Endothelial cell of umbilical vein (primary cell): Measurements from ENCODE around the gene SULT2B1.

ENCODE experiments used
- EZH2 ChIP-seq: IDR thresholded peaks from 2 replicates; pipeline ENCODE4 v1.6.1; 2012; ENCODE audit warnings: borderline replicate concordance, low read depth, mild to moderate bottlenecking, moderate library complexity, low read length, inconsistent platforms; ENCODE audit not compliant: severe bottlenecking
- GATA2 ChIP-seq: IDR thresholded peaks from 2 replicates; pipeline ENCODE4 v1.7.0; 2011; ENCODE audit warnings: low read depth, mild to moderate bottlenecking, moderate library complexity, mixed read lengths, low read length; ENCODE audit not compliant: insufficient read length, insufficient read depth
- JUN ChIP-seq: IDR thresholded peaks from 2 replicates; pipeline ENCODE4 v1.6.1; 2011; ENCODE audit warnings: borderline replicate concordance, low read depth; ENCODE audit not compliant: insufficient read length, insufficient read depth
- MYC ChIP-seq: IDR thresholded peaks from one replicate; pipeline ENCODE4 v1.6.1; 2011; ENCODE audit warnings: mild to moderate bottlenecking, low read depth, low read length
- POLR2A ChIP-seq: IDR thresholded peaks from 2 replicates; pipeline ENCODE4 v1.6.1; 2012; ENCODE audit warnings: low read depth, mild to moderate bottlenecking, control low read depth, low read length
- POLR2AphosphoS5 ChIP-seq: IDR thresholded peaks from 2 replicates; pipeline ENCODE4 v1.6.1; 2012; ENCODE audit warnings: low read depth, mild to moderate bottlenecking, control low read depth, low read length, moderate library complexity; ENCODE audit not compliant: insufficient read depth
- TF ChIP-seq, protein P1 (sequence below), 2 donors: IDR thresholded peaks; 1 replicate in 1 of 2; 2 replicates in 1 of 2; pipeline ENCODE4 v1.5.1; 2011; ENCODE audit warnings: low read length in 2 of 2, mild to moderate bottlenecking in 2 of 2, moderate library complexity in 2 of 2, control low read depth in 1 of 2, inconsistent platforms in 1 of 2, low read depth in 1 of 2; ENCODE audit not compliant: insufficient read depth in 1 of 2; ENCODE audit errors: extremely low read depth in 1 of 2
- TF ChIP-seq, protein P2 (sequence below): IDR thresholded peaks from 2 replicates; pipeline ENCODE4 v1.6.1; 2011; ENCODE audit not compliant: insufficient read depth, insufficient read length

DNA sequence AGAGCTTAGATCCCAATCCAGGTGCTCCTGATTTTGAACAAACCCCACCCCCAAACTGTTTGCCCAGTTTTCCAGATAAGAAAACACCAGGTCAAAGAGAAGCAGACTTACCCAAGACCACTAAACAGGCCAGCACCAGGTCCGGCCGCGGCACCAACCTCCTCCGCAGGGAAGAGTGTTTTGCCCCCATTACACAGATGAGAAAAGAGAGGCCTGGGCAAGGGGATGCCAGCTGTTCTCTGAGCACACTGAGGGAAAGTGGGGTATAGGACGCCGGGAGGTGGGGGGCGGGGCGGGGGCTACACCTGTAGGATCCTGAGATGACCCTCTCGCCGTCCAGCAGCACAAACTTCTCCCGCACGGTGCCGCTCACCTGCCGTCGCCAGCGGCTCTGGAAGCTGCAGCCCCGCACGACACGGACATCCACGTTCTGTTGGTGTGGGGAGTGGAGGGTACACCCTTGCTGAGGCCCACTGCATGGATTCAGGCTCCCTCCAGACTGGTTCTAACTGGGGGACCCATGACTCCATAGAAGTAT lies 57.7 kb downstream of the SULT2B1 start:
- TF ChIP-seq, protein P1, sequence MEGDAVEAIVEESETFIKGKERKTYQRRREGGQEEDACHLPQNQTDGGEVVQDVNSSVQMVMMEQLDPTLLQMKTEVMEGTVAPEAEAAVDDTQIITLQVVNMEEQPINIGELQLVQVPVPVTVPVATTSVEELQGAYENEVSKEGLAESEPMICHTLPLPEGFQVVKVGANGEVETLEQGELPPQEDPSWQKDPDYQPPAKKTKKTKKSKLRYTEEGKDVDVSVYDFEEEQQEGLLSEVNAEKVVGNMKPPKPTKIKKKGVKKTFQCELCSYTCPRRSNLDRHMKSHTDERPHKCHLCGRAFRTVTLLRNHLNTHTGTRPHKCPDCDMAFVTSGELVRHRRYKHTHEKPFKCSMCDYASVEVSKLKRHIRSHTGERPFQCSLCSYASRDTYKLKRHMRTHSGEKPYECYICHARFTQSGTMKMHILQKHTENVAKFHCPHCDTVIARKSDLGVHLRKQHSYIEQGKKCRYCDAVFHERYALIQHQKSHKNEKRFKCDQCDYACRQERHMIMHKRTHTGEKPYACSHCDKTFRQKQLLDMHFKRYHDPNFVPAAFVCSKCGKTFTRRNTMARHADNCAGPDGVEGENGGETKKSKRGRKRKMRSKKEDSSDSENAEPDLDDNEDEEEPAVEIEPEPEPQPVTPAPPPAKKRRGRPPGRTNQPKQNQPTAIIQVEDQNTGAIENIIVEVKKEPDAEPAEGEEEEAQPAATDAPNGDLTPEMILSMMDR (IDR thresholded peaks at IDR 0.05; ENCODE audit: extremely low read depth in 1 of 2, insufficient read depth in 1 of 2, low read depth in 1 of 2, low read length in 2 of 2): no peak
- TF ChIP-seq POLR2A: no peak
- no peak for TF ChIP-seq GATA2
- TF ChIP-seq EZH2: no peak
- TF ChIP-seq JUN: no peak
- TF ChIP-seq POLR2AphosphoS5: no peak
- TF ChIP-seq, protein P2, sequence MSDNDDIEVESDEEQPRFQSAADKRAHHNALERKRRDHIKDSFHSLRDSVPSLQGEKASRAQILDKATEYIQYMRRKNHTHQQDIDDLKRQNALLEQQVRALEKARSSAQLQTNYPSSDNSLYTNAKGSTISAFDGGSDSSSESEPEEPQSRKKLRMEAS: no peak
- TF ChIP-seq MYC: no peak
